Stomach (tissue), 4 donors: Measurements from ENCODE around the gene TNS3.
A peak's percentile ranks its signal among the peaks of the same experiment; 100 is the strongest.

Source experiments
- CTCF ChIP-seq, 7 experiments: fragments of 450-650 bp in 4 of 7; fragments of 200-600 bp in 3 of 7; sonication (generic) in 3 of 7; IDR thresholded peaks; one replicate each; pipeline ENCODE4 v1.5.1; 2016 to 2019; ENCODE audit warnings: antibody characterized with exemption in 7 of 7, control low read depth in 2 of 7, mild to moderate bottlenecking in 1 of 7
- EP300 ChIP-seq: sonication (generic); formaldehyde crosslinking; IDR thresholded peaks from one replicate; pipeline ENCODE4 v1.6.1; 2017; ENCODE audit warnings: antibody characterized with exemption
- POLR2A ChIP-seq, 4 donors: fragments of 450-650 bp; IDR thresholded peaks; one replicate each; pipeline ENCODE4 v1.6.1; 2016; ENCODE audit warnings: antibody characterized with exemption in 4 of 4, control low read depth in 2 of 4, mild to moderate bottlenecking in 1 of 4, moderate library complexity in 1 of 4
- POLR2AphosphoS5 ChIP-seq, 3 donors: sonication (generic); formaldehyde crosslinking; IDR thresholded peaks; one replicate each; pipeline ENCODE4 v1.6.1; 2016; ENCODE audit warnings: antibody characterized with exemption in 3 of 3

- TF ChIP-seq CTCF (IDR thresholded peaks at IDR 0.05) (no peak), EP300 (no peak), POLR2AphosphoS5 (IDR thresholded peaks at IDR 0.05) (peak; percentile 49 to 86 (median 62)), POLR2A (IDR thresholded peaks at IDR 0.05) (no peak)
Measured at GRCh38 chr7:47485640-47486435, 96.1 kb downstream of the TNS3 start.
